Raji (cell line): ENCODE results near the gene NUSAP1.

Experiments used
- POLR2A ChIP-seq: IDR thresholded peaks from 2 replicates; pipeline ENCODE4 v1.6.1; 2011; ENCODE audit warnings: low read depth, low read length, control low read depth; ENCODE audit not compliant: insufficient read depth

Gene NUSAP1

DNA sequence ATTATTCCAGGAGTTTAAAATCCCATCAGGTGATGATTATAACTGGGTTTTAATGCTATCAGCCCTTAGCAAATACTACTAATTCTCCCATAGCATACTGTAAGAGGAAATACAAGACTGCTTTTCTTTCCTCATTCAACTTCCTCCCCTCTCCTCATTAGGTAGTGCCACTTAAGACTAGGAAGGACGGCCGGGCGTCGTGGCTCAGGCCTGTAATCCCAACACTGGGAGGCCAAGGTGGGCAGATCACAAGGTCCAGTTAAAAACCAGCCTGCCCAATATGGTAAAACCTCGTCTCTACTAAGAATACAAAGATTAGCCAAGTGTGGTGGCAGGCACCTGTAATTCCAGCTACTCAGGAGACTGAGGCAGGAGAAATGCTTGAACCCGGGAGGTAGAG is 55.0 kb downstream of the NUSAP1 start:
- no peak for TF ChIP-seq POLR2A

DNA sequence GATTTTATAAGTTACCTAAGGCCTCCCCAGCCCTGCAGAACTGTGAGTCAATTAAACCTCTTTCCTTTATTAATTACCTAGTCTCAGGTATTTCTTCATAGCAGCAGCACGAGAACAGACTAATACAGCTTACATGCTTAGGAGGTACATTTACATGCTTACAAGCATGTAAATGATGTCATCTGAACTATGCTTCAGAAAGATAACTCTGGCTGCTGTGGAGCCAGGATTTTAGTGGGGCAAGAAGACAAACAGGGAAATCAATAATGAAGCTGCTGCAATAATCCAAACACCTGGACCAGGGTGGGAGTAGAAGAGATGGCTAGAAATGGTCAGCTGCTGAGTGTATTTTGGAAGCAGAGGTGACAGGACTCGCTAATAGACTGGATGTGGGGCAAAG is 60.0 kb downstream of the NUSAP1 start:
- no peak for TF ChIP-seq POLR2A

DNA sequence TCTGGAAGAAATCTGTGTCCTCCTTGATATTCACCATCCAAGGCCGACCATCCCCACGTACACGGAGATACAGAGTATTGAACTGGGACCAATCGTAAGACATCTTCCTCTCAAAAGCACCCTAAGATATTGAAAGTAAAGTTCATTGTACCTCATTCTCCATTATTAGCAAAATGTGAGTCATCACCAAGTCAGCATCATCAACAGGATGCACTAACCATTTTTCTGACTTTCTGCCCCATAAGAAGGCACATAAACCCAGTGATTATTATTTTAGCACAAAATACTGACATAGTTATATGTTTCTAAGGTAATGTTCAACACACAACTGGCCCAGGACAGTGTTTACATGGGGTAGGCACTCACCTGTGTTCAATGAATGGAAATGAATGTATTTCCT is 62.2 kb downstream of the NUSAP1 start:
- no peak for TF ChIP-seq POLR2A

DNA sequence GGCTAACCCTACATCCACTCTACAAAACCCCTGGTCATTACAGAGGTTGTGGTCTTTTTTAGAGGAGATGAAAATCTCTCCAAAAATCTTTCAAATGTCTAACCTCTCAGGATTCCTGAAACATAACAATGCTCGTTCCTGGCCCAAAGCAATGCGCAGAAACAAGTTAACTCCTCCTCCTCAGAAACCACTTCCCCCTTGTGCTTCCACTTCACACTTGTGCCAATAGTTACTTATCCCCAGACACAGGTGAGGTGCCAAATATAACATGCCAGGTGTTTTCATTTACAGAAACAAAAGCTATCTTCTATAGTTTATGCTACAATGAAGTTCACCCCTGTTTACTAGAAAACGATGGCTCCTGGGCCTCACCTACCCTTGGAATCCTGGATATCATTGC is 63.4 kb downstream of the NUSAP1 start:
- no peak for TF ChIP-seq POLR2A

DNA sequence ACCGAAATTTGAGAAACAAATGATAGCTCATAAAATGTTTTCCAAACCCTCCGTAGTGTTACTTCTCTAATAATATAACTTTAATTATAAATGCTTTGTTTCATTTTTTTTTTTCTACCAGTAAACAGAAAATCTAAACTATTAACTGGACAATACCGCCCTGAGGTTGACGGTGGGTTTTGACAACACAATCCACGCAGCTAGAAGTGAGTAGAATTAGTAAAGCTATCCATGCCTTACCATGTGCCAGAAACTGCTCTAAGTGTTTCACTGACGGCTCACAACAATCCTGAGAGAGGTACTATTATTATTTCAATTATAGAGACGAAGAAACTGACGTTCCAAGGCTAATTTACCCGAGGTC is 69.2 kb downstream of the NUSAP1 start:
- TF ChIP-seq POLR2A = no peak

DNA sequence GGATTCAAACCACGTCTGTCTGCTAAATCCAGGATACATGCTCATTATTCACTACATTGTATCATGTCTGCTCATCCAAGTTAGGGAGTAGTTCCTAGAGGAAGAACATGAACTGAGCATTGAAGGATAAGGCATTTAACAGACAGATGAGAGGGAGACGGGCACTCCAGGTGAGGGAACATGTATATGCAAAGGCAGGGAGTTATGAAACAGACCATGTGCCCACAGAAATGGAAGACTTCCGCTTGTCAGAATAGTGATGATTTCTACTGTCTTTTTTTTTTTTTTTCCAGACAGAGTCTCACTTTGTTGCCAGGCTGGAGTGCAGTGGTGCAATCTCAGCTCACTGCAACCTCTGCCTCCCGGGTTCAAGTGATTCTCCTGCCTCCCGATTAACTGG is 74.7 kb downstream of the NUSAP1 start:
- TF ChIP-seq POLR2A = no peak

DNA sequence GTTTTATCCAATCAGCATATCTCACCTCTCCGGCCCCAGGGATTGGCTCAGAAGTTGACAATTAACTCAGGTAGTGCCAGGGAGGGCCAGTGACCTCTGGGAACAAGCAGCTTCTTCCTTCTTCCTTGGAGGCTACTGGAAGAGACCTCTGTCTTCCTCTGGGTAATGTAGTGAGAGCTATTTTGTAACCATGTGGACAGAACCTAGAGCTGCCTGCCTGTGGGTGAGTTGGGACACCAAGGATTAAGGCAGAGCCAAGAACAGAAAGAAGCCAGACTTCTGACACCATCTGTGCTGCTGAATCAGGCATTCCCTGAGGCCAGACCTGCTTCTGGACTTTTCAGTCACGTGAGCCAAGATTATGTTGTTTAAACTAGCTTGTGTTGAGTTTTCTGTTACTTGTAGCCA is 75.6 kb downstream of the NUSAP1 start:
- no peak for TF ChIP-seq POLR2A

DNA sequence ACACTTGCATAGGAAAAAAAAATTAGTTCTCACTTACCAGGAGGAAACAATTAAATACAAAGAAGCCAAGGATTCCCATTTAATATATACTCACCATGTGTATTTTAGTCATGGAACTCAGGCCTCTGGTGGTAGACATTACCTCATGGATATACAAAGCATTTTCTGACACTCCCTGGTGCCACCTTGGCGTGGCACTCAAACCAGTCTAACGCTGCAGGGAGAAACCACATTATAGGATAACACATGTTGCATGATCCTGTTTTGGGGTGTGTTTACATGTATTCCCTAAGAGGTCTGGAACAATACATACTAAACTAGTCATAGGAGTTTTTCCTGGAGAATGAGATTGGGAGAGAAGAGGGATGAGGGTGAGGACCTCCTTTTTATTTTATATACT is 78.3 kb downstream of the NUSAP1 start:
- no peak for TF ChIP-seq POLR2A

DNA sequence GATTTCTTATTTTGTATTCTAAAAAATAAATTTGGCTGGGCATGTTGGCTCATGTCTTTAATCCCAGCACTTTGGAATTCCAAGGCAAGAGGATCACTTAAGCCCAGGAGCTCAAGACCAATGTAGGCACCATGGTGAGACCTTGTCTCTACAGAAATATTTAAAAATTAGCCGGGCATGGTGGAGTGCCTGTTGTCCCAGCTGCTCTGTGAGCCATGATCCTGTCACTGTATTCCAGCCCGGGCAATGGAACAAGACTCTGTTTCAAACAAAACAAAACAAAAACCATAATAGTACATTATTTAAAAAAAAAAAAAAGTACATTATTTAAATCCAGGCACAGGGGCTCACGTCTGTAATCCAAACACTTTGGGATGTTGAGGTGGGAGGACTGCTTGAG is 78.8 kb downstream of the NUSAP1 start:
- no peak for TF ChIP-seq POLR2A

DNA sequence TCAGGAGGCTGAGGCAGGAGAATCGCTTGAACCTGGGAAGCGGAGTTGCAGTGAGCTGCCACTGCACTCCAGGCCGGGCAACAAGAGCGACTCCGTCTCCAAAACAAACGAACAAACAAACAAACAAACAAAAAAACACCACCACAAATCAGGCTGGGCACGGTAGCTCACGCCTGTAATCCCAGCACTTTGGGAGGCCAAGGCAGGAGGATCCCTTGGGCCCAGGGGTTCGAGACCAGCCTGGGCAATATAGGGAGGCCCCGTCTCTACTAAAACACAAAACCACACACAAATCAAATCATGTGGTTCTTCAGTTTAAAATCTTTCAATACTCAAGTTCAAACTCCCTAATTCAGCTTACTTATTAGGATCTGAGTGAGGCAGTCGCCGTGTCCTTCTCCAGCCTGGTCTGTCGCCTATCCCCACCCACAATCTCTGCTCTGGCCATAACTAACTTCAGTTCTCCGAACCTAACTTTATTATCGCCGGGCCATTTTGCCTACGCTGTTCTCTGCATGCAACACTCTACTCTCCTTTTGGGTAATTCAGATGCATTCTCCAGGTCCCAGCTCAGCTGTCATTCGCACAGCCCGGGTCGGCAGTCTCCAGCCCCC is 83.6 kb downstream of the NUSAP1 start:
- no peak for TF ChIP-seq POLR2A

DNA sequence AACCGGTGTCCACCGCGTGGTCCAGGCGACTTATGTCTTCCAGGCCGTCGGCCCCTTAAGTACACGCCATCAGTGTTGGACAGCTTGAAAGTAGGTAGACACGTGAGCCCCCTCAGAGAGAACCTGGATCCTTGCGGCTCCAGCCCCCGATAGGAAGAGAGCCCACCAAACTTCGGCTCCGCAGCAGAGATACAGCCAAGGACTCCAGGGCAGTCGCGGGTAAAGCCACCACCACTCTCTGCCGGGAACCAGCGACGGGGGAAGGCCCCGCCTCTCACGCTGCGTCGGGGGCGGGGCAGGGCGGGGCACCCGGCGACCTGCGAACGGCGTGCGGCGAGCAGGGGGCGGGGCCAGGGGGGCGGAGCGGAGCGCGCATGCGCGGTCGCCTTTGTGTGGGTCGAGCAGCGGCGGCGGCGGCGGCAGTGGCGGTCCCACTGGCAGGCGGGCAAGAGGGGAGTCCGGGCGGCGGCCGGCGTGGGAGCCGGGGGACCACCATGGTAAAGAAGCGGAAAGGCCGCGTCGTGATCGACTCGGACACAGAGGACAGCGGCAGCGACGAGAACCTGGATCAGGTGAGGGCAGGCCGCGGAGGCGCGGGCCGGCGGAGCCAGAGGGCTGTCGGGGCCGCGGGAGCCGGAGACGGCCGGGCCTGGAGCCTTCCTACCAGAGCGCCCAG is 84.2 kb downstream of the NUSAP1 start, which contains the start of gene RTF1:
Gene RTF1 (plus strand): TSS at position 354 of the 676 bp plus-strand sequence. CDS start 21 bp downstream, at position 375.
- peak; percentile 94 for TF ChIP-seq POLR2A

DNA sequence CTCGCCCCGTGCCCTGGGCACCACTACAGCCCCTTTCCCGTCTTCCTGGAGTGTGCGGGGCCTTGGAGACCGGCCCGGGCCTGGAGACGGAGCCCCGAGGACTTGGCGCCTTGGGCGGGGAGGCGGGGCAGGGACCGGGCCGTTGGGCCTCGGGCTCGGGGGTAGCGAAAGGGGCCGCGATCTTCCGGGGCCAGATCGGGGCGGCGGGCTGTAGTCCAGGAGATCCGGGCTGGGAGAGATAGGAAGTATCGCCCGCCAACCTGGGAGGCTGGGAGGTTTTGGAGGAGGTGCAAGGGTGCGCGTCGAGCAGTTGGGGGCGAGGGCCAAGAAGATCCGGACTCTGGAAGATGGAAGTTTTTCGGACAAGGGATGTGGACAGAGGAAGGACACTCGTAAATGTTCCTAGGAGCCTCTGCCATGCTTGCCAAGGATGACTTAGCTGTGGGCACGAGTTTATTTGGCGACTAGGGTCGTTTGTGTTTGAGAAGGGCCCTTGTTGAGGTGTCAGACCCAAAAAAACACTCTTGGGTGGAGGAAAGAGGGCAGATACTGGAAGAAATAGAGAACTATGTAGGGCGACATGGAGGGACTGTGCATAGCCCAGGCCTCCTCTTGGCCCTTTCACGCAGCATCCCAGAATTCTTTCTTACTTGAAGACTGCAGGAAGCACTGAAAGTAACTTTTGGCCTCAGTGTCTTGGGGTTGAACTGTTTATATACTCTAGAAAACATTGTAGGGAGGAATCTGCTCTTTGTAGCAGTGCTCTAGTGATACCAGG is 84.9 kb downstream of the NUSAP1 start:
- no peak for TF ChIP-seq POLR2A

DNA sequence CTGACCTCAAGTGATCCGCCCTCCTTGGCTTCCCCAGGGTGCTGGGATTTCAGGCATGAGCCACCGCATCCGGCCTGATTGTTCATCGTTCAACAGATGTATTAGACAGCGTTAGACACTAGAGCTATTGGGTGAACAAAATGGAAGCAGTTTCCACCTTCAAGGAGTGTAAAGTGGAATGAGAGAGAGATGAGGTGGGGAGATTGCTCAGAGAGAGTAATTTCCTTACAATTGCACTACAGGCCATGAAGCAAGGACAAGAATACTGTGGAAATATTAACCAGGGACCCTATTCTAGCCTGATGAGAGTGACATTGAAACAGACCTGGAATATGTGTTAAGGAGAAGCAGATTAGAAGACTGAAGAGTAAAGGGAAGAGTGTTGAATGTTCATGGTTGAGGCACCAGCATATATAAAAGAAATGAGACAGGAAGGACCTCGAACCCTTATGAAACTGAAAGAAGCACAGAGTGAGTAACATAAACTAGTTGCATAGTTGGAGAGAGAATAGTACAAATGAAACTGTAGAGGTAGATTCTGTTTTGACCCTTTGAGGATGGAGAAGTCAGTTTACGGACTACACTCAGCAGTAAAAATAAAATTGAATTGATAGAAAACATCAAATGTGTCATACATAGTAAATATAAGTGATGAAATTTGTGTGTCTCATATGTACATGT is 91.4 kb downstream of the NUSAP1 start:
- no peak for TF ChIP-seq POLR2A

DNA sequence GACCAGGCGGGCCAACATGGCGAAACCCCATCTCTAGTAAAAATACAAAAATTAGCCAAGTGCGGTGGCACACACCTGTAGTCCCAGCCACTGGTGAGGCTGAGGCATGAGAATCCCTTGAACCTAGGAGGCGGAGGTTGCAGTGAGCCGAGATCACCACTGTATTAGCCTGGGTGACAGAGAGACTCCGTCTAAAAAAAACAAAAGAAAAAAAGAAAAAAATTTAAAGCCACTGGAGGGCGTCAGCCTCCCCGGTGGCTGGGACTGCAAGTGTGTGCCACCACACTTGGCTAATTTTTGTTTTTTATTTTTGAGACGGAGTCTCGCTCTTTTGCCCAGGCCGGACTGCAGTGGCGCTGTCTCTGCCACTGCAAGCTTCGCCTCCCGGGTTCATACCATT is 92.1 kb downstream of the NUSAP1 start:
- no peak for TF ChIP-seq POLR2A
